Motor neuron (in vitro differentiated cells): ENCODE measurements around the gene KLK4. TPM values are rescaled to one million over a fixed set of nuclear protein-coding genes. Genes with fewer than 3 reads are reported as not detected.
"Not testable (repeated sequence)": the region's sequence is repeated elsewhere in the genome, so short reads cannot be mapped to it uniquely, and the experiment has no call there.

Source experiments
- ATAC-seq, 8 experiments: fragments of 200-7000 bp; cut with Tn5 transposase; replicated peaks in 6 of 8; 2 replicates each; pipeline ENCODE4 v1.8.0; 2021; ENCODE audit warnings: mild to moderate bottlenecking in 8 of 8, moderate library complexity in 8 of 8
- H3K27ac ChIP-seq, 2 donors: fragments of 250-450 bp; sonication (Bioruptor Pico); 2 replicates each; pipeline ENCODE4 v1.9.0; 2021; ENCODE audit warnings: antibody characterized with exemption in 2 of 2, mild to moderate bottlenecking in 2 of 2, moderate library complexity in 1 of 2
- H3K4me1 ChIP-seq, 2 donors: fragments of 250-450 bp; sonication (Bioruptor Pico); replicated peaks in 1 of 2; 2 replicates each; pipeline ENCODE4 v1.6.1; 2021; ENCODE audit warnings: antibody characterized with exemption in 2 of 2, mild to moderate bottlenecking in 2 of 2, moderate library complexity in 1 of 2
- H3K4me3 ChIP-seq, 5 donors: fragments of 250-450 bp; sonication (Bioruptor Pico); 2 replicates each; pipeline ENCODE4 v1.9.0; 2021; ENCODE audit warnings: antibody characterized with exemption in 5 of 5, mild to moderate bottlenecking in 5 of 5, moderate library complexity in 4 of 5
- WGBS, 10 experiments: fragments of 450-650 bp; shearing (Covaris generic); methylation state at CpG; one replicate each; pipeline ENCODE4 v1.0.0; 2022; 5-methylcytosine and 5-hydroxymethylcytosine counted together
- in situ Hi-C, 9 experiments: fragments of 400-800 bp; cut with MboI; loops; one replicate each; pipeline ENCODE4 v1.15.0; 2021; ENCODE audit warnings: low sequenced_read_pairs in 9 of 9, low pct_unique_long_range_greater_than_20kb in 2 of 9; ENCODE audit not compliant: unreplicated experiment in 9 of 9
- total RNA-seq, 8 experiments: library from RNA; unstranded; fragments of 300-600 nt; gene quantifications; 2 replicates each; pipeline versions ENCODE4 v1.2.3 to v1.2.4, GENCODE V29; 2022

The KLK4 gene
- total RNA-seq, 8 experiments from 2014 or later, result 0.38 to 1.5 (median 0.57) TPM; not detected in 2

DNA sequence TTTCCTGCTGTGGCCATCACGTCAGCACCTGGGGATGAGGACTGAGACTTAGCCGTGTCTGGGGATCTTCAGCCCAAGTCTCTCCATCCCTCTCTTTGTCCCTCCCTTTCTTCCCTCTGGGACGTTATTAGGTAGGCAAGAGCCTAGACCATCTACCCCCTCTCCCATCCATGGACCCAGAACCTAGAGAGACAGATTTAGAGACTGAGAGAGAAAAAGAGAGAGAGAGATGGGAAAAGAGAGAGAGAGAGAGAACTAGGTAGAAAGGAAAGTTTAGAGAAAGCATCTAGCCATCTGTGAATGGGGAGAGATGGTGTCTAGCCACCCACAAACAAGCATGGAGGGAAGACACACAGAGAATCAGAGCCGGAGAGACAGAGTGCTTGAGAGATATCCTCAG is 473 bp downstream of the KLK4 start:
- no peaks in the 10 kb centered on the region for H3K4me1 ChIP-seq
- no peak overlapping the region for H3K27ac ChIP-seq
- 0 to 100% (median 63%) methylated on average over 1 to 3 of the region's 4 CpGs; no CpG with 5 or more reads in 2 of the 10 experiments for WGBS, 10 experiments
- no peak overlapping the region for H3K4me3 ChIP-seq
- in situ Hi-C loops, result loop anchor here in 2 of 9 experiments (25.0 kb wide), 1 partner anchor 548 kb away; the partner anchor contains the start of gene NAPSA (in 2 of the 2)
- no peak for ATAC-seq

DNA sequence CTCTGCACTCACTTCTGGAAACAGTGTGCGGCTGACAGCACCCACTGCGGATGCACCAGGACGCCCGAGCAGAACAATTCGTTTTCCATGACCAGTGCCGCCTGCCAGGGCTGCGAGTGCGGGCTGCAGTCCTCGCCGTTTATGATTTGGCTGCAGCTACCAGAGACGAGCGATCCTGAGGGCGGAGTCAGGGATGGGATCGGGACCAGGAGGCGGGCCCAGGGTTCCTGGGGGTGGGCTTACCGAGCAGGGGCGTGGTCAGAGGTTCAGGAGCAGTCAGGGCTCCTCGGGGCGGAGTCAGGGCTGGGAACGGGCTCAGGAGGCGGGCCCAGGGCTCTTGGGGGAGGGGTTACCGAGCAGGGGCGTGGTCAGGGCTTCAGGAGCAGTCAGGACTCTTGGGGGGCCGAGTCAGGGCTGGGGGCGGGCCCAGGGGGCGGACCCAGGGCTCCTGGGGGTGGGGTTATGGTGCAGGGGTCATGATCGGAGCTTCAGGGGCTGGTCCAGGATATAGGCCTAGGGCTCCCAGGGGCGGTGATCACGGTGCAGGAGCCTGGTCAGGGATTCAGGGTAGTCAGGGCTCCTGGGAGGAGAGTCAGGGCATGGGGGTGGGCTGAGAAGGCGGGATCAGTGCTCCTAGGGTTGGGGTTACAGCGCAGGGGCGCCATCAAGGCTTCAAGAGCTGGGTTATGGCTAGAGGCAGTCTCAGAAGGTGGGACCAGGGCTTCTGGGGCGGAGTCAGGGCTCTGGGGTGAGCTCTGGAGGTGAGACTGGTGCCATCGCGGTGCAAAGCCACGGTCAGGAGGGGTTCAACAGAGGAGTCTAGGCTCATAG is 1.7 kb downstream of the KLK4 start:
- peak overlapping the region; percentile 11 to 36 (median 26) for H3K4me3 ChIP-seq
- in situ Hi-C loops, result loop anchor here in 2 of 9 experiments (25.0 kb wide), 1 partner anchor 547 kb away; the partner anchor contains the start of gene NAPSA (in 2 of the 2)
- no peak overlapping the region for H3K27ac ChIP-seq
- H3K4me1 ChIP-seq, result no peaks in the 10 kb centered on the region
- peak; percentile 46 to 98 (median 92) for ATAC-seq
- 19% methylated on average over 6 of the region's 36 CpGs; no CpG with 5 or more reads in 9 of the 10 experiments for WGBS, 10 experiments

DNA sequence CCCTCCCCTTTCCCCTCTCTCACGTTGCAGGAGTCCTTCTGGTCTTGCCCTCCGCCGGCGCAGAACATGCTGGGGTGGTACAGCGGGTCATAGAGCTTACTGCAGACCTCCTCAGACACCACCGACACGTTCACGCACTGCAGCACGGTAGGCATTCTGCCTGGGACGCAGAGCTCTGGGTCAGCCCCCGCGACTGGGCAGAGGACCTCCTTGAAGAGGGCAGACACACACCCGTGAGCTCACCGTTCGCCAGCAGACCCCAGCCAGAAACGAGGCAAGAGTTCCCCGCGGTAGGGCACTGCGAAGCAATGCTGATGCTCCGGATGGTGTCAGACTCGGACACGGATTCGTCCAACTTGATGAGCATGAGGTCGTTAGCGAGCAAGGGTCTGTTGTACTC is 2.9 kb downstream of the KLK4 start:
- 0 to 80% (median 43%) methylated on average over 1 to 6 of the region's 25 CpGs; no CpG with 5 or more reads in 4 of the 10 experiments for WGBS, 10 experiments
- no peak overlapping the region for H3K27ac ChIP-seq
- no peaks in the 10 kb centered on the region for H3K4me1 ChIP-seq
- peak overlapping the region in 1 of 5 donors; percentile 36 for H3K4me3 ChIP-seq
- in situ Hi-C loops, result loop anchor here in 2 of 9 experiments (25.0 kb wide), 1 partner anchor 546 kb away; the partner anchor contains the start of gene NAPSA (in 2 of the 2)
- no peak for ATAC-seq

DNA sequence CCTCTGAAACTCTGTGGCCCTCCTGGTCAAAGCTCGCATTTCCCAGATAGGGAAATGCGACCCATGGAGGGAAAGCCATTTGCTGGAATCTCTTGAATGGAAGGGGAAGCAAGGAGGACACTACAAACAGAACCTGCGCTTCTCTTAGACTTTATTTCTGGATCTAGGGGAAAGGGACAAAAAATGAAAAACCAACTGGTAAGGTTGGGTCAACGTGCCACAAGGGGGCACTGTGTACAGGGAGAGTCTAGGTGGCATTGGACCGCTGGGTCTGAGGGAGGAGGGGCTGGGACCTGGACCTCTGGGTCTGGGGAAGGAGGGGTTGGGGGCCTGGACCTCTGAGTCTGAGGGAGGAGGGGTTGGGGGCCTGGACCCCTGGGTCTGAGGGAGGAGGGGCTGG is 5.0 kb downstream of the KLK4 start:
- Histone ChIP-seq H3K27ac (no peak overlapping the region), H3K4me1 (no peaks in the 10 kb centered on the region), H3K4me3 (no peak overlapping the region)
- 0 to 60% (median 29%) methylated on average over 1 to 3 of the region's 5 CpGs; no CpG with 5 or more reads in 3 of the 10 experiments for WGBS, 10 experiments
- ATAC-seq, result peak in 1 of 8 experiments; percentile 42
- in situ Hi-C loops, result loop anchor here in 2 of 9 experiments (25.0 kb wide), 1 partner anchor 544 kb away; the partner anchor contains the start of gene NAPSA (in 2 of the 2)

- WGBS, 10 experiments, result 0 to 81% (median 69%) methylated on average over 1 to 2 of the region's 4 CpGs; no CpG with 5 or more reads in 2 of the 10 experiments
- ATAC-seq, result no peak
- H3K27ac ChIP-seq, result no peak overlapping the region
- no peaks in the 10 kb centered on the region for H3K4me1 ChIP-seq
- in situ Hi-C loops, result loop anchor here in 2 of 9 experiments (25.0 kb wide), 1 partner anchor 540 kb away; the partner anchor contains the start of gene NAPSA (in 2 of the 2)
- no peak overlapping the region for H3K4me3 ChIP-seq
Measured at GRCh38 chr19:50902640-50903039, 8.6 kb downstream of the KLK4 start.

- in situ Hi-C loops, result no loop called here
- H3K27ac ChIP-seq, result no peak overlapping the region
- H3K4me3 ChIP-seq, result no peak overlapping the region
- WGBS, 10 experiments, result 12 to 100% (median 60%) methylated on average over 1 to 3 of the region's 3 CpGs; no CpG with 5 or more reads in 5 of the 10 experiments
- ATAC-seq, result no peak
- H3K4me1 ChIP-seq, result peaks cover 0 to 3% of the 10 kb centered on the region in 2 donors
Measured at GRCh38 chr19:50899569-50899968, 11.6 kb downstream of the KLK4 start.

- WGBS, 10 experiments, result 10 to 89% (median 54%) methylated on average over 1 to 4 of the region's 4 CpGs
- no peak overlapping the region for H3K27ac ChIP-seq
- in situ Hi-C loops, result no loop called here
- no peak overlapping the region for H3K4me3 ChIP-seq
- ATAC-seq, result no peak
- H3K4me1 ChIP-seq, result peaks cover 0 to 3% of the 10 kb centered on the region in 2 donors
Measured at GRCh38 chr19:50898018-50898417, 13.2 kb downstream of the KLK4 start.

DNA sequence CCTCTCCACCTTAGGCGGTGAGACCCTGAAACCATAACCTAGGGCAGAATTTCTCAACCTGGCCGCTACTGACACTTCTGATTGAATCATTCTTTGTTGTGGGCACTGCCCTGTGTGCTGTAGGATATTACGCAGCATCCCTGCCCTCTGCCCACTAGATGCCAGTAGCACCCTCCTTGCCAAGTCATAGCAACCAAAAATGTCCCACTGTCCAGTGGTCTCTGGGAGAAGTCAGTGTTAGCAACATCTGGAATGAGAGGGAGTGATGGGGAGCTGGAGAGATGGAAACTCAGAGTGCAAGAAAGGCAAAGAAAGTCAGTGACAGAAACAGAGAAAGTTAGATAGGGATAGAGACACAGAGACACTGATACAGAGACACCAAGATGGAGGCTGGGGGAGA is 13.6 kb downstream of the KLK4 start:
- Histone ChIP-seq H3K4me3 (no peak overlapping the region), H3K4me1 (peaks cover 0 to 3% of the 10 kb centered on the region in 2 donors), H3K27ac (no peak overlapping the region)
- WGBS, 10 experiments, result 13 to 80% (median 60%) methylated on average over 1 to 3 of the region's 3 CpGs; no CpG with 5 or more reads in 3 of the 10 experiments
- ATAC-seq, result no peak
- in situ Hi-C loops, result no loop called here

- in situ Hi-C loops, result no loop called here
- Histone ChIP-seq H3K27ac (peak overlapping the region; percentile 45 to 79), H3K4me3 (no peak overlapping the region), H3K4me1 (peaks cover 0 to 3% of the 10 kb centered on the region in 2 donors)
- 83% methylated on average over 1 of the region's 3 CpGs; no CpG with 5 or more reads in 9 of the 10 experiments for WGBS, 10 experiments
- no peak for ATAC-seq
Measured at GRCh38 chr19:50897191-50897607, 14.0 kb downstream of the KLK4 start.

DNA sequence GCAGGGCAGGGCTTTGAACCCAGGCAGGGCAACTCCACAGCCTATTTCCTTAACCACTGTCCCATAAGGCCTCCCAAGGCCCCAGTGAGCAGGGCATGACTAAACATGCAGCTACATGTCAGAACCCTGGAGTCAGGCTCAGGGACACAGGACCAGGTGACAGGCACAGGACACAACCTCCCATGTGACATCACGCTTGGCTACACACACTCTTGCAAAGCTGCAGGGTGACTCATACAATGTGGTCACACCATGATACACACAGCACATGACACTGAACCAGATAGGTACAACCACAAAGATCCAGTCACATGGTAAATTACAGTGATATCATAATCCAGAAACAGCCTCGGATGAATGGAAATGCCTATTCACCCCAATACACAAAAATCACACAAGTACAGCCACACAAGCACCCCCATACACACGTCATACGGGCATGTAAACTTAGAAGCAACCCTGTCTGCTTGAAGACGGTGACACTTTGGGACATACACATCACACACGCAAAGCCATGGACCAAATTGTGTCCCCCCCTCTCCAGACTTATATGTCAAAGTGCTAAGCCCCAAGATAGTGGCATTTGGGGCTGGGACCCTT is 14.5 kb downstream of the KLK4 start:
- peaks cover 0 to 3% of the 10 kb centered on the region in 2 donors for H3K4me1 ChIP-seq
- in situ Hi-C loops, result no loop called here
- ATAC-seq, result peak in 7 of 8 experiments; percentile 87 to 94 (median 89)
- H3K27ac ChIP-seq, result peak overlapping the region; percentile 45 to 79
- no peak overlapping the region for H3K4me3 ChIP-seq
- 48 to 69% (median 58%) methylated on average over 2 to 6 of the region's 6 CpGs; no CpG with 5 or more reads in 4 of the 10 experiments for WGBS, 10 experiments

DNA sequence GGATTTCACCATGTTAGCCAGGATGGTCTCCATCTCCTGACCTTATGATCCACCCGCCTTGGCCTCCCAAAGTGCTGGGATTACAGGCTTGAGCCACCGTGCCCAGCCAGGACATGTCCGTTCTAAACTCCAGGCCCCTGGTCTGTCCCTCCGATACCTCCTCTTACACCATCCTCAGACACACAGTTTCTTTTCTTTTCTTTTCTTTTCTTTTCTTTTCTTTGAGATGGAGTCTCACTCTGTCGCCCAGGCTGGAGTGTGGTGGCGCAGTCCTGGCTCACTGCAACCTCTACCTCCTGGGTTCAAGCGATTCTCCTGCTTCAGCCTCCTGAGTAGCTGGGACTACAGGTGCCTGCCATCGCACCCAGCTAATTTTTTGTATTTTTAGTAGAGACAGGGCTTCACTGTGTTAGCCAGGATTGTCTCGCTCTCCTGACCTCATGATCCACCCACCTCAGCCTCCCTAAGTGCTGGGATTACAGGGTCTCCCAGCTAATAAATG is 15.1 kb downstream of the KLK4 start:
- WGBS, 10 experiments, result 11 to 96% (median 70%) methylated on average over 1 to 8 of the region's 9 CpGs; no CpG with 5 or more reads in 3 of the 10 experiments
- H3K4me1 ChIP-seq, H3K4me3 ChIP-seq, in situ Hi-C loops: not testable (repeated sequence)
- peak in 2 of 8 experiments; percentile 58 to 63 for ATAC-seq
- peak overlapping the region in 1 of 2 donors; percentile 79 for H3K27ac ChIP-seq

GRCh38 chr19:50894478-50895356 is 16.5 kb downstream of the KLK4 start:
- in situ Hi-C loops, result no loop called here
- no peak for ATAC-seq
- no peak overlapping the region for H3K27ac ChIP-seq
- peaks cover 0 to 3% of the 10 kb centered on the region in 2 donors for H3K4me1 ChIP-seq
- WGBS, 10 experiments, result 0 to 89% (median 24%) methylated on average over 1 to 4 of the region's 10 CpGs; no CpG with 5 or more reads in 4 of the 10 experiments
- H3K4me3 ChIP-seq, result no peak overlapping the region
